ENCODE results near the gene DAGLB. TPM values are rescaled to one million over a fixed set of nuclear protein-coding genes. Genes with fewer than 3 reads are reported as not detected.
A peak's percentile ranks its signal among the peaks of the same experiment; 100 is the strongest.

DAGLB gene
- total and polyA plus RNA-seq, 2 of the 8 experiments (the other 6 are each of a cell fraction or from before 2014, with no cell fraction given), result 27.0 to 39.6 TPM

GRCh38 chr7:6460990-6461584 lies 13.3 kb upstream of the DAGLB start:
- TF ChIP-seq TBP (IDR thresholded peaks at IDR 0.05; ENCODE audit: low read depth, low read length), result no peak
- no peak for TF ChIP-seq POU5F1 (IDR thresholded peaks at IDR 0.05; ENCODE audit: low read depth, low read length)
- no peak for TF ChIP-seq GTF2F1 (IDR thresholded peaks at IDR 0.05; ENCODE audit: borderline replicate concordance, low read depth, low read length)
- no peak for TF ChIP-seq BCL11A (IDR thresholded peaks at IDR 0.05; ENCODE audit: low read depth in 2 of 2, low read length in 2 of 2)
- TF ChIP-seq CEBPB (IDR thresholded peaks at IDR 0.05; ENCODE audit: low read depth, low read length), result no peak
- no peak for TF ChIP-seq ATF3 (IDR thresholded peaks at IDR 0.05; ENCODE audit: insufficient read depth, low read depth, low read length)
- TF ChIP-seq EP300 (IDR thresholded peaks at IDR 0.05; ENCODE audit: borderline replicate concordance in 1 of 2, low read depth in 2 of 2, low read length in 2 of 2), result no peak
- TF ChIP-seq SP4 (IDR thresholded peaks at IDR 0.05; ENCODE audit: low read length), result no peak
- Histone ChIP-seq H3K36me3 (ENCODE audit: control insufficient read depth in 2 of 4, insufficient read depth in 4 of 4, low read length in 3 of 4) (peaks cover 8 to 29% (median 15%) of the 10 kb centered on the region in 4 experiments; a peak in 7 of 8 replicates), H3K27ac (ENCODE audit: low read depth, low read length) (0 out of 2 replicates have a peak overlapping the region, but pooled peaks have one; percentile 3), H3K23ac (ENCODE audit: insufficient read length) (no peak overlapping the region), H3K4me3 (ENCODE audit: extremely low read depth in 1 of 4, insufficient read depth in 2 of 4, low read depth in 3 of 4, low read length in 4 of 4) (no peak overlapping the region), H3K9ac (replicated peaks in 1 of 4; ENCODE audit: extremely low read depth in 1 of 4, low read depth in 3 of 4, low read length in 3 of 4) (no peak overlapping the region), H3K9me3 (ENCODE audit: insufficient read depth in 2 of 2, low read depth in 1 of 2, low read length in 1 of 2) (peaks cover 4 to 5% of the 10 kb centered on the region in 2 experiments; a peak in 3 of 4 replicates), H3K14ac (ENCODE audit: insufficient read length) (no peak overlapping the region), H2BK12ac (ENCODE audit: low read depth, low read length) (no peak overlapping the region), H3K4me1 (replicated peaks in 1 of 4; ENCODE audit: control insufficient read depth in 3 of 4, insufficient read depth in 4 of 4, low read length in 3 of 4) (no peaks in the 10 kb centered on the region), H3K79me1 (ENCODE audit: low read depth, low read length) (no peaks in the 10 kb centered on the region), H2AK5ac (ENCODE audit: low read depth, low read length) (no peak overlapping the region), H4K91ac (replicated peaks; ENCODE audit: insufficient read length, low read length) (no peak overlapping the region), H2BK5ac (ENCODE audit: low read depth, low read length) (no peak overlapping the region), H3K4me2 (ENCODE audit: insufficient read depth in 1 of 2, low read depth in 2 of 2, low read length in 2 of 2) (no peak overlapping the region), H3K27me3 (replicated peaks in 1 of 4; ENCODE audit: control insufficient read depth in 3 of 4, extremely low read depth in 1 of 4, insufficient read depth in 3 of 4, low read length in 3 of 4) (no peaks in the 10 kb centered on the region), H3K23me2 (ENCODE audit: low read depth, low read length) (no peaks in the 10 kb centered on the region), H2BK120ac (replicated peaks; ENCODE audit: low read depth, low read length) (no peak overlapping the region), H4K5ac (ENCODE audit: insufficient read length, low read depth, low read length) (no peak overlapping the region), H3K56ac (replicated peaks; ENCODE audit: insufficient read length, low read depth, low read length) (no peak overlapping the region), H2BK20ac (ENCODE audit: low read length) (no peak overlapping the region), H3K4ac (replicated peaks; ENCODE audit: insufficient read length, low read depth, low read length) (no peak overlapping the region), H3K18ac (ENCODE audit: extremely low read depth, low read length) (no peak overlapping the region), H3K79me2 (ENCODE audit: control insufficient read depth in 1 of 2, insufficient read depth in 2 of 2, low read length in 2 of 2) (no peaks in the 10 kb centered on the region), H4K8ac (ENCODE audit: extremely low read depth, insufficient read depth, low read length) (no peak overlapping the region), H4K20me1 (replicated peaks in 1 of 2; ENCODE audit: control insufficient read depth in 1 of 2, insufficient read depth in 2 of 2, low read length in 2 of 2) (no peaks in the 10 kb centered on the region), H2AFZ (ENCODE audit: low read length) (no peak overlapping the region), H2BK15ac (ENCODE audit: low read length) (no peak overlapping the region)
- no peak for DNase-seq (ENCODE audit: low read depth in 1 of 2, low spot score in 2 of 2)
- WGBS, 2 experiments (ENCODE audit: extremely low coverage in 1 of 2, insufficient coverage in 1 of 2, insufficient read length in 1 of 2, insufficient replicate concordance in 2 of 2, low coverage in 1 of 2, low lambda C conversion rate in 2 of 2, missing lambda C conversion rate in 1 of 2), result 92% methylated on average over 11 of the region's 11 CpGs; no CpG with 5 or more reads in 1 of the 2 experiments
- ChIA-PET CTCF (ENCODE audit: partially characterized antibody) (interaction anchor here (1.2 kb wide), 1 partner anchor 13 kb away, joined by 3 read pairs; no protein-coding TSS in a partner anchor), POLR2A (ENCODE audit: partially characterized antibody) (interaction anchor here (1.6 to 1.7 kb wide), 2 partner anchors 15 to 19 kb away, joined by 4 to 5 read pairs; no protein-coding TSS in a partner anchor)
- FAIRE-seq, result no peak
